Measurements from ENCODE around the gene ZNF630. TPM values are rescaled to one million over a fixed set of nuclear protein-coding genes. Genes with fewer than 3 reads are reported as not detected.
"Not testable (repeated sequence)": the region's sequence is repeated elsewhere in the genome, so short reads cannot be mapped to it uniquely, and the experiment has no call there.

The ZNF630 gene
- 1 to 10 TPM; 2.7 to 3.7 (median 3.0) TPM for total RNA-seq
- polyA plus RNA-seq, result 2.3 TPM
- long read RNA-seq, donor 1, transcript ZNF630-206 (5 exons, 2,829 nt), result major isoform, 7 of 14 reads
- long read RNA-seq, donor 1, partial matches to known transcripts, result 0 of 14 reads
- long read RNA-seq, donor 1, other reads (novel, unspliced or antisense), result 5 of 14 reads
- long read RNA-seq, donor 2, transcript ZNF630-206 (5 exons, 2,829 nt), result major isoform, 5 of 8 reads
- long read RNA-seq, donor 2, partial matches to known transcripts, result 0 of 8 reads
- long read RNA-seq, donor 2, other reads (novel, unspliced or antisense), result 3 of 8 reads
- long read RNA-seq, donor 3, transcript ZNF630-206 (5 exons, 2,829 nt), result major isoform, 15 of 26 reads
- long read RNA-seq, donor 3, partial matches to known transcripts, result 0 of 26 reads
- long read RNA-seq, donor 3, other reads (novel, unspliced or antisense), result 6 of 26 reads
- long read RNA-seq, donor 4, transcript ZNF630-206 (5 exons, 2,829 nt), result major isoform, 5 of 6 reads
- long read RNA-seq, donor 4, partial matches to known transcripts, result 0 of 6 reads
- long read RNA-seq, donor 4, other reads (novel, unspliced or antisense), result 1 of 6 reads

- no peaks in the 10 kb centered on the region for H3K4me1 ChIP-seq (ENCODE audit: control insufficient read depth, insufficient read depth, low read length)
- H3K27ac ChIP-seq (ENCODE audit: low read length), result peak within 1 kb of the TSS; percentile 82
- peak; percentile 75 to 91 (median 85) for DNase-seq
- WGBS, result under 1% methylated on average over 47 of the region's 48 CpGs
- intact Hi-C loops (cut with DNase I), result no loop called here
- no peaks in the 10 kb centered on the region for H3K27me3 ChIP-seq (ENCODE audit: control insufficient read depth, insufficient read depth)
- peak; percentile 94 to 97 for ATAC-seq
- H3K9me3 ChIP-seq (ENCODE audit: control insufficient read depth, low read length), result no peaks in the 10 kb centered on the region
- H3K4me3 ChIP-seq (ENCODE audit: low read length), result peak within 1 kb of the TSS; percentile 76
Measured at GRCh38 chrX:48071064-48071985, at the start of gene ZNF630. TSS of gene ZNF630 (minus strand) at chrX:48071640. CDS start at chrX:48066886, 4,754 bp downstream.

- Histone ChIP-seq H3K27ac (ENCODE audit: low read length) (no peak overlapping the region), H3K27me3 (ENCODE audit: control insufficient read depth, insufficient read depth) (no peaks in the 10 kb centered on the region), H3K4me3 (ENCODE audit: low read length) (no peak overlapping the region), H3K4me1 (ENCODE audit: control insufficient read depth, insufficient read depth, low read length) (no peaks in the 10 kb centered on the region), H3K9me3 (ENCODE audit: control insufficient read depth, low read length) (no peaks in the 10 kb centered on the region)
- no peak for ATAC-seq
- 78% methylated on average over 6 of the region's 6 CpGs for WGBS
- intact Hi-C loops (cut with DNase I), result no loop called here
- no peak for DNase-seq
Measured at GRCh38 chrX:48107717-48108116, 36.3 kb upstream of the ZNF630 start.

DNA sequence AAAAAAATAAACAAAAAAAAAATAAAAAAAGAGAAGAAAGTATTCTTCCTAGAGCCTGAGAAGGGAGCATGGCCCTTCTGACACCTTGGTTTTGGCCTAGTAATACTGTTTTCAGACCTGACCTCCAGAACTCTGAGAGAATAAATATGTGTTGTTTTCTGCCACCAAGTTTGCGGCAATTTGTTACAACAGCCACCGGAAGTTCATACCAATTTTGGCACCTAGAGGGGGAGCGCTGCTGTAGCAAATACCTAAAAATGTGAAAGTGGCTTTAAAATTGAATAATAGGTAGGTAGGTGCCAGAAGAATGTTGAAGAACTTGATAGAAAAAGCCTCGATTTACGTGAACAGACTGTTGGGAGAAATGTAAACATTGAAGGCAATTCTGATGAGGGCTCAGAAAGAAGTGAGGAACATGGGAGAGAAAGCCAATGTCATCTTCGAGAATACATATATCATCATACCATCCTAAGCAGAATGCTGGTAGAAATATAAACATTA lies 31.5 kb upstream of the ZNF630 start:
- Histone ChIP-seq H3K27ac (ENCODE audit: low read length) (no peak overlapping the region), H3K9me3 (ENCODE audit: control insufficient read depth, low read length) (no peaks in the 10 kb centered on the region), H3K27me3 (ENCODE audit: control insufficient read depth, insufficient read depth) (no peaks in the 10 kb centered on the region), H3K4me1 (ENCODE audit: control insufficient read depth, insufficient read depth, low read length) (no peaks in the 10 kb centered on the region), H3K4me3 (ENCODE audit: low read length) (no peak overlapping the region)
- DNase-seq (no peak), ATAC-seq (no peak)
- intact Hi-C loops (cut with DNase I), result no loop called here
- 93% methylated on average over 6 of the region's 6 CpGs for WGBS

GRCh38 chrX:48101443-48101842 lies 30.0 kb upstream of the ZNF630 start:
- Histone ChIP-seq H3K4me1 (ENCODE audit: control insufficient read depth, insufficient read depth, low read length) (no peaks in the 10 kb centered on the region), H3K4me3 (ENCODE audit: low read length) (no peak overlapping the region), H3K9me3 (ENCODE audit: control insufficient read depth, low read length) (no peaks in the 10 kb centered on the region), H3K27me3 (ENCODE audit: control insufficient read depth, insufficient read depth) (no peaks in the 10 kb centered on the region), H3K27ac (ENCODE audit: low read length) (no peak overlapping the region)
- intact Hi-C loops (cut with DNase I), result no loop called here
- ATAC-seq (no peak), DNase-seq (no peak)
- WGBS, result 92% methylated on average over 3 of the region's 3 CpGs

DNA sequence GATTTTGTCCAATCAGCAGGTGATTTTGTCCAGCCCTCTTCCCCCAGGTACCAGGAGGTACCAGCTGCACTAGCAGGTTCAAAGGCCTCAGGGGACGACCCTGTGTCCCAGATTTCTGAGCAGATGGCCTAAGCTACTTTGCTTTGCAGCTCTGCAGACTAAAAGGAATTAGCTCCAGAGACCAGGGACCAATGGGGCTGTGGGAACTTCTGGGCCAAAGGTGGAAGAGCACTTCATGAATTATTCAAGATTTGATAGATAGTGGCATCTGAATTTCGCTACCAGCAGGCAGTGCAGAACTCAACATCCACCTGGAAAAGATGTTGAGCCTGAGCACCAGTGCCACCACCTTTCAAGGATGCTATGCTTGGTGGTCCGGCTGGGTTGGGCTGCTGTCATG lies 21.1 kb upstream of the ZNF630 start:
- H3K27me3 ChIP-seq (ENCODE audit: control insufficient read depth, insufficient read depth); H3K4me1 ChIP-seq (ENCODE audit: control insufficient read depth, insufficient read depth, low read length); ATAC-seq; H3K9me3 ChIP-seq (ENCODE audit: control insufficient read depth, low read length); H3K4me3 ChIP-seq (ENCODE audit: low read length); DNase-seq; intact Hi-C loops (cut with DNase I); H3K27ac ChIP-seq (ENCODE audit: low read length): not testable (repeated sequence)
- WGBS, result 85% methylated on average over 3 of the region's 3 CpGs

GRCh38 chrX:48090123-48090522 lies 18.7 kb upstream of the ZNF630 start:
- Histone ChIP-seq H3K27me3 (ENCODE audit: control insufficient read depth, insufficient read depth) (no peaks in the 10 kb centered on the region), H3K9me3 (ENCODE audit: control insufficient read depth, low read length) (no peaks in the 10 kb centered on the region), H3K4me3 (ENCODE audit: low read length) (no peak overlapping the region), H3K27ac (ENCODE audit: low read length) (no peak overlapping the region), H3K4me1 (ENCODE audit: control insufficient read depth, insufficient read depth, low read length) (no peaks in the 10 kb centered on the region)
- ATAC-seq, result no peak
- 72% methylated on average over 5 of the region's 5 CpGs for WGBS
- intact Hi-C loops (cut with DNase I), result no loop called here
- DNase-seq, result no peak

GRCh38 chrX:48086082-48086481 lies 14.6 kb upstream of the ZNF630 start:
- Histone ChIP-seq H3K4me3 (ENCODE audit: low read length) (no peak overlapping the region), H3K9me3 (ENCODE audit: control insufficient read depth, low read length) (no peaks in the 10 kb centered on the region), H3K4me1 (ENCODE audit: control insufficient read depth, insufficient read depth, low read length) (no peaks in the 10 kb centered on the region), H3K27ac (ENCODE audit: low read length) (no peak overlapping the region), H3K27me3 (ENCODE audit: control insufficient read depth, insufficient read depth) (no peaks in the 10 kb centered on the region)
- DNase-seq (no peak), ATAC-seq (no peak)
- intact Hi-C loops (cut with DNase I), result loop anchor here in 1 of 4 donors (10.0 kb wide), 1 partner anchor 409 kb away; no protein-coding TSS in a partner anchor

DNA sequence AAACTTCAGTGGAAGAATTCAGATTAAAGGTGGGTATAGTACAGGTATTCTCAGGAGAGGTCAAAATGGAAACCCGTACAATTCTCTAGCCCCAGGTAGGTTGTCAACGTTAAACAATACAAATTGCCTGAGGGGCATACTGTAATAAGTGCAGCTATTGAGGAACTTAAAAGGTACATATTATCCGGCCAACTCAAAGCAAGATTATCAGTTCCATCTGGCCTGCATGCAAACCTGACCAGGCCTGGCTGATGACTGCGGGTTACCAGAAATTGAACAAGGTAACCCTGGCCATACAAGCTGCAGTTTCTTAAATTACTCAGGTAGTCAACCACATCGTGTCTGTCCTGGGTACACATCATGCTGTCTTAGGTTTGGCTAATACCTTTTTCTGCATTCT lies 12.3 kb upstream of the ZNF630 start:
- no peak overlapping the region for H3K27ac ChIP-seq (ENCODE audit: low read length)
- WGBS, result 88% methylated on average over 5 of the region's 5 CpGs
- H3K9me3 ChIP-seq (ENCODE audit: control insufficient read depth, low read length), result no peaks in the 10 kb centered on the region
- ATAC-seq (no peak), DNase-seq (no peak)
- no peaks in the 10 kb centered on the region for H3K4me1 ChIP-seq (ENCODE audit: control insufficient read depth, insufficient read depth, low read length)
- intact Hi-C loops (cut with DNase I), result loop anchor here in 1 of 4 donors (10.0 kb wide), 1 partner anchor 411 kb away; no protein-coding TSS in a partner anchor
- H3K27me3 ChIP-seq (ENCODE audit: control insufficient read depth, insufficient read depth), result no peaks in the 10 kb centered on the region
- H3K4me3 ChIP-seq (ENCODE audit: low read length), result no peak overlapping the region

DNA sequence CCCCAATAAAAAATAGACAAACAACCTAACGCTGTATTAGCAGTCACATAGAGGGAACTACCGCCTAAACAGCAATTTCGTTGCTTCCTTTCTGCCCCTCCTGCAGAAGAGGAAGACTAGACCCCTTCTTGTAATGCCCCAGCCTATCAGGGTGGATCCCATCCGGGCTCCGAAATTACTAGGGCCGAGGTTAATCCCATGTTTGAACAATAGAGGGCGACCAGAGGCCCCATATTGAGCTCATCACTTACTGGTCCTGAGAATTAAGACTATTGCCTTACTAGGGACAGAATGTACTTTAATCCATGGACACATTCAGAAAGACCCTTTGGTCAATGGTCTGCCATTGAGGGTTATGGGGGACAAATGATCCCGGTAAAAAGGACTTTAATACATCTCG lies 11.8 kb upstream of the ZNF630 start:
- Histone ChIP-seq H3K4me1 (ENCODE audit: control insufficient read depth, insufficient read depth, low read length) (no peaks in the 10 kb centered on the region), H3K27ac (ENCODE audit: low read length) (no peak overlapping the region), H3K27me3 (ENCODE audit: control insufficient read depth, insufficient read depth) (no peaks in the 10 kb centered on the region), H3K9me3 (ENCODE audit: control insufficient read depth, low read length) (no peaks in the 10 kb centered on the region), H3K4me3 (ENCODE audit: low read length) (no peak overlapping the region)
- DNase-seq, result peak in 2 of 3 donors; percentile 17 to 50
- ATAC-seq, result peak; percentile 64 to 85
- intact Hi-C loops (cut with DNase I), result loop anchor here in 1 of 4 donors (10.0 kb wide), 1 partner anchor 412 kb away; no protein-coding TSS in a partner anchor
- 14% methylated on average over 9 of the region's 9 CpGs for WGBS

- Histone ChIP-seq H3K27ac (ENCODE audit: low read length) (no peak overlapping the region), H3K4me1 (ENCODE audit: control insufficient read depth, insufficient read depth, low read length) (no peaks in the 10 kb centered on the region), H3K9me3 (ENCODE audit: control insufficient read depth, low read length) (no peaks in the 10 kb centered on the region), H3K27me3 (ENCODE audit: control insufficient read depth, insufficient read depth) (no peaks in the 10 kb centered on the region), H3K4me3 (ENCODE audit: low read length) (no peak overlapping the region)
- ATAC-seq, result no peak
- DNase-seq, result no peak
- WGBS, result 97% methylated on average over 2 of the region's 2 CpGs
- intact Hi-C loops (cut with DNase I), result loop anchor here in 1 of 4 donors (5.0 kb wide), 1 partner anchor 436 kb away; no protein-coding TSS in a partner anchor
Measured at GRCh38 chrX:48076343-48076742, 4.9 kb upstream of the ZNF630 start.

Measured in right cardiac atrium (tissue), 5 donors.